ENCODE results near the gene HDGFL3. TPM values are rescaled to one million over a fixed set of nuclear protein-coding genes. Genes with fewer than 3 reads are reported as not detected.
"Not testable (repeated sequence)": the region's sequence is repeated elsewhere in the genome, so short reads cannot be mapped to it uniquely, and the experiment has no call there.

The HDGFL3 gene
- total RNA-seq, 3 donors from 2014 or later, result 19.0 to 42.4 (median 34.7) TPM

DNA sequence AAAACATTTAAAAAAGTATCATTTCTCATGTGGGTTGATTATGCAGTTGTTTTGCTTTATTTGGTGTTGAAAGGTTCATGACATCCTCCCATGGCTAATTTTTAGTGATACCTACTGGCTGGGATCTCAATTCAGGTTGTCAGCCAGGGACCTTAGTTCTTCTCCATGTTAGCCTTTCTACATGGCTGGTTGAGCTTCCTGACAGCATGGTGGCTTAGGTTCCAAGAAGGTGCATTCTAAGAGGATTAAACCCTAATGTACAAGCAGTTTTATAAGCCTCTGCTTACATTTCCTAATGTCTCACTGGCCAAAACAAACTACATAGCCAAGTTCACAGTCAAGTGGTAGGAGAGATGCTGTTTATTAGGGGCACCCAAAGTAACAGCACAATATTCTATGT is 109.5 kb downstream of the HDGFL3 start:
- no peak for DNase-seq (ENCODE audit: low spot score in 2 of 2)
- Histone ChIP-seq H3K4me3 (no peak overlapping the region), H3K27me3 (no peaks in the 10 kb centered on the region), H3K27ac (no peak overlapping the region), H3K36me3 (no peaks in the 10 kb centered on the region), H3K4me1 (no peaks in the 10 kb centered on the region), H3K9me3 (peaks cover 0 to 5% of the 10 kb centered on the region in 2 donors)
- intact Hi-C loops (cut with DNase I; ENCODE audit: low total_unique reads), result no loop called here
- TF ChIP-seq, protein P1, sequence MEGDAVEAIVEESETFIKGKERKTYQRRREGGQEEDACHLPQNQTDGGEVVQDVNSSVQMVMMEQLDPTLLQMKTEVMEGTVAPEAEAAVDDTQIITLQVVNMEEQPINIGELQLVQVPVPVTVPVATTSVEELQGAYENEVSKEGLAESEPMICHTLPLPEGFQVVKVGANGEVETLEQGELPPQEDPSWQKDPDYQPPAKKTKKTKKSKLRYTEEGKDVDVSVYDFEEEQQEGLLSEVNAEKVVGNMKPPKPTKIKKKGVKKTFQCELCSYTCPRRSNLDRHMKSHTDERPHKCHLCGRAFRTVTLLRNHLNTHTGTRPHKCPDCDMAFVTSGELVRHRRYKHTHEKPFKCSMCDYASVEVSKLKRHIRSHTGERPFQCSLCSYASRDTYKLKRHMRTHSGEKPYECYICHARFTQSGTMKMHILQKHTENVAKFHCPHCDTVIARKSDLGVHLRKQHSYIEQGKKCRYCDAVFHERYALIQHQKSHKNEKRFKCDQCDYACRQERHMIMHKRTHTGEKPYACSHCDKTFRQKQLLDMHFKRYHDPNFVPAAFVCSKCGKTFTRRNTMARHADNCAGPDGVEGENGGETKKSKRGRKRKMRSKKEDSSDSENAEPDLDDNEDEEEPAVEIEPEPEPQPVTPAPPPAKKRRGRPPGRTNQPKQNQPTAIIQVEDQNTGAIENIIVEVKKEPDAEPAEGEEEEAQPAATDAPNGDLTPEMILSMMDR (IDR thresholded peaks at IDR 0.05), result no peak
- TF ChIP-seq POLR2AphosphoS5 (IDR thresholded peaks at IDR 0.05) (no peak), POLR2A (IDR thresholded peaks at IDR 0.05) (no peak)

DNA sequence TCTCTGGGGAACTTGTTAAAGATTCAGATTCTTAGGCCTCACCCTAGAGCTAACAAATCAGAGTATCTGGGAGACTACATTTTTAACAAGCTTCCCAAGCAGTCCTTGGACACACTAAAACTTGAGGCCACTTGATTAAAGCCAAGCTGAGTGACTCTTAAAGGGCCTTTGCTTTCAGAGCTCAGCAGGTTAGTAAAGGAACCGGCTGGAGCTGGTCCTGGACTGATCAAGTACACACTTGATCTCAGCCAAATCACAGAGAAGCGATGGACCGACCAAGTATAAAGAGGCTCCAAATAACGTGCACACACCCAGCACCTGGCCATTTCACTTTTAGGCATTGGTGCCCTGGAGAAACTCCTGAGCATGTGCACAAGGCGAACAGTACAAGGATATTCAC is 113.0 kb downstream of the HDGFL3 start:
- no peak overlapping the region for H3K4me3 ChIP-seq
- no peak for DNase-seq (ENCODE audit: low spot score in 2 of 2)
- no peak overlapping the region for H3K27ac ChIP-seq
- H3K4me1 ChIP-seq, result no peaks in the 10 kb centered on the region
- H3K9me3 ChIP-seq, result peaks cover 0 to 5% of the 10 kb centered on the region in 2 donors
- intact Hi-C loops (cut with DNase I; ENCODE audit: low total_unique reads), result no loop called here
- H3K27me3 ChIP-seq, result no peaks in the 10 kb centered on the region
- TF ChIP-seq, protein P1 (IDR thresholded peaks at IDR 0.05), result no peak
- TF ChIP-seq POLR2A (IDR thresholded peaks at IDR 0.05) (no peak), POLR2AphosphoS5 (IDR thresholded peaks at IDR 0.05) (no peak)
- H3K36me3 ChIP-seq, result no peaks in the 10 kb centered on the region

DNA sequence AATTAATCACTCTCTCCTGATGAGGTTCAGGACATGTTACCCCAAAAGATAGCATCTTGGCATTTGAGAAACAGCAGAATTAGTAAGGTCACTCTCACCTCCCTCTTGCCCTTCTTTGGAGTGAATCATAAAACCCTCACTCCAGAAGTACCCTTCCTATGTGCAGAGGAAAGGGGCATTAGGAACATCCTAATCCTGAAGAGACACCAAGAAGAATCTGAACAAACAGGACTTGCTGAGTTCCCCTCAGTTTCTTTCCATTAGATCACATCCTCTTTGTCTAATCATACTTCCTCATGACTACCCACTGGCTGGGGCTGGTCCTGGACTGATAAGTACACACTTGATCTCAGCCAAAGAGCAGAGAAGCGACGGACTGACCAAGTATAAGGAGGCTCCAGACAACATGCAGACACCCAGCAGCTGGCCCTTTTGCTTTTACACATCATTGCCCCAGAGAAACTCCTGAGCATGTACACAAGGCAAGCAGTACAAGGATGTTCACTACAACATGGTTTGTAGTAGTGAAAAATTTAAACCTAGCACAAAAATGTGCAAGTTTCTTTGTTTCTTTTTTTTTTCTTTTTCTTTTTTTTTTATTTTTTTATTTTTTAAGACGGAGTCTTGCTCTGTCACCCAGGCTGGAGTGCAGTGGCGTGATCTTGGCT is 115.2 kb downstream of the HDGFL3 start:
- Histone ChIP-seq H3K36me3 (no peaks in the 10 kb centered on the region), H3K27me3 (no peaks in the 10 kb centered on the region), H3K4me3 (no peak overlapping the region), H3K27ac (no peak overlapping the region), H3K4me1 (no peaks in the 10 kb centered on the region), H3K9me3 (no peaks in the 10 kb centered on the region)
- no peak for DNase-seq (ENCODE audit: low spot score in 2 of 2)
- intact Hi-C loops (cut with DNase I; ENCODE audit: low total_unique reads), result no loop called here
- TF ChIP-seq POLR2A (IDR thresholded peaks at IDR 0.05), result no peak
- no peak for TF ChIP-seq POLR2AphosphoS5 (IDR thresholded peaks at IDR 0.05)
- TF ChIP-seq, protein P1 (IDR thresholded peaks at IDR 0.05), result no peak

DNA sequence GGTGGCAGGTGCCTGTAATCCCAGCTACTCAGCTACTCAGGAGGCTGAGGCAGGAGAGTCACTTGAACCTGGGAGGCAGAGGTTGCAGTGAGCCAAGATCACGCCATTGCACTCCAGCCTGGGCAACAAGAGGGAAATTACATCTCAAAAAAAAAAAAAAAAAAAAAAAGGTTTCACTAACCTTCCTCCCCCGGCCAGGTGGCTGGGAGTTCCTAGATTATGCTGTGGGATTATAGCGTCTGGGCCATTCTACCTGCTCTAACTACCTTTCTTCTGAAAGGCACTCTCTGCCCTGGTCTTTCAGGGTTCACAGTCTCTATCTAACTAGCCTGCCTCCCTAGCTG is 115.7 kb downstream of the HDGFL3 start:
- H3K27me3 ChIP-seq; intact Hi-C loops (cut with DNase I; ENCODE audit: low total_unique reads); H3K27ac ChIP-seq; DNase-seq (ENCODE audit: low spot score in 2 of 2); H3K4me1 ChIP-seq; H3K4me3 ChIP-seq; H3K9me3 ChIP-seq; H3K36me3 ChIP-seq: not testable (repeated sequence)

DNA sequence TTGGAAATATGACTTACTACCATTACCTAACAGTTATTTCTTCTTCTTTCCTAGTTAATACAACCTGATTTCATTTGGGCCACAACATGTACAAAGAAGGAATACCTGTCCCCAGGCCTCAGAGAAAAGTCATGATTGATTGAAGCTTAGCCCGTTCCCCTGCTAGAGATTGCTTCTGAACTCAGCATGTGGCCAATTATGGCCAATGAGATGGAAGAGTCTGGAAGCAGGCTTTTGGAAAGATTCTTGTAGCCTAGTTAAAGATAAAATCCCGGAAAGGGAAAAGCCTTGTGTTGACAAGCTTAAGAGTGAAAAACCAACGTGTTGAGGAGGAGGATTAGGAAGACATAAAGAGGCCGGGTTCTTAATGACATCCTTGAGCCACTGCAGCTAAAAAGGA is 117.2 kb downstream of the HDGFL3 start:
- intact Hi-C loops (cut with DNase I; ENCODE audit: low total_unique reads), result no loop called here
- no peaks in the 10 kb centered on the region for H3K4me1 ChIP-seq
- no peaks in the 10 kb centered on the region for H3K36me3 ChIP-seq
- no peaks in the 10 kb centered on the region for H3K9me3 ChIP-seq
- H3K27me3 ChIP-seq, result no peaks in the 10 kb centered on the region
- H3K27ac ChIP-seq, result no peak overlapping the region
- TF ChIP-seq POLR2A (IDR thresholded peaks at IDR 0.05), result no peak
- no peak for TF ChIP-seq POLR2AphosphoS5 (IDR thresholded peaks at IDR 0.05)
- TF ChIP-seq, protein P1 (IDR thresholded peaks at IDR 0.05), result no peak
- no peak for DNase-seq (ENCODE audit: low spot score in 2 of 2)
- H3K4me3 ChIP-seq, result no peak overlapping the region

DNA sequence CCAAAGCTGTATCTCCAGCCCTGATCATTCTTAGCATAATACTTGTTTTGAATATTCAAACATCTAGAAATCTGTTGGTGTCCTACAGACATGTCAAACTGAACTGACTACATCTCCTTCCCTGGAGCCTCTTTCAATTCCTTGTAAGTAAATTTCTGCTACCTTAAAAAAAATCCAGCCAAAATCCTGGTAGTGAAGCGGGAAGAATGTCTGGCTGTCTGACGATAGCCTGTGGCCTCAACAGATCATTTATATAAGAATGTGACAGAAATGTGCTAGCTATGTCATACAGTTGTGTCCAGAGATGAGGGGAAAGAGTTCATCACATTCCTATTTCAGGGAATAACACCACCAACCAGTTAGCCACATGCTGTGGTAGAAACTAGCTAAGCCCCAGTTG is 118.7 kb downstream of the HDGFL3 start:
- Histone ChIP-seq H3K27me3 (no peaks in the 10 kb centered on the region), H3K36me3 (no peaks in the 10 kb centered on the region), H3K27ac (no peak overlapping the region), H3K4me1 (no peaks in the 10 kb centered on the region), H3K9me3 (no peaks in the 10 kb centered on the region), H3K4me3 (no peak overlapping the region)
- intact Hi-C loops (cut with DNase I; ENCODE audit: low total_unique reads), result no loop called here
- no peak for DNase-seq (ENCODE audit: low spot score in 2 of 2)
- TF ChIP-seq, protein P1 (IDR thresholded peaks at IDR 0.05), result no peak
- TF ChIP-seq POLR2A (IDR thresholded peaks at IDR 0.05) (no peak), POLR2AphosphoS5 (IDR thresholded peaks at IDR 0.05) (no peak)

Data from breast epithelium (tissue), 4 donors.